ENCODE data around the gene TFEB. TPM values are rescaled to one million over a fixed set of nuclear protein-coding genes. Genes with fewer than 3 reads are reported as not detected.

TFEB gene
- total RNA-seq, 1 experiment from 2014 or later: 6.6 TPM

DNA sequence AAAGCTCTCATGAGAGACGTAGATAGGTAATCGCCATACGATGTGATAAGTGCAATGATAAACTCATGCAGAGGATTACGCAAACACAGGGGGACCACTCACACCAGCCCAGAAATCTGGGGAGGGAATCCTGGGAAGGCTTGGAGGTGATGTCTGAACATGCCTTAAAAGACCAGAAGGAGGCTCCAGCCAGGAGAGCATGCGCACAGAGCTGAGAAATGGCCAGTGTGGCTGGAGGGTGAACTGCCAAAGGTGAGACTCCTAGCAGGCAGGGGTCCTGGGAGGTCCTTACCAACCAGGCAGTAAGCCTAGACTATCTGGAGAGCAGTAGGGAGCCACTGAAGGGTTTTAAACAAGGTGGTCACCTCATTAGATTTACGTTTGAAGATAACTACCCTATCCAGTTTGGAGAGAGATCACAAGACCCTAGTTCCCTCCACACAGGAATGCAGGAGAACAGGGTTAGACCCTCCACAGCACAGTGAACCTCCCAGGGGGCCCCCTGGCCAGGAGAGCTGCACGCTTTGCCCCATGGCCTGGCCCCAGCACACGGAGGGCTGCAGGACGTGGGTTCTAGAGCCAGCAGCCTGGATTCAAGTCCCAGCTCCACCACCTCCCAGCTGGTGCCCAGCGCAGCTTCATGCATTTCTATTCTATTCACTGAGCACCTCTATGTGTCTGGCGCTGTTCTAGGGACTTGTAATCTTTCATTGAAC is 84.0 kb downstream of the TFEB start:
- Mint-ChIP-seq H3K4me1 (ENCODE audit: low read depth, unreplicated experiment) (no peaks in the 10 kb centered on the region), H3K4me3 (ENCODE audit: low read depth, unreplicated experiment) (no peak overlapping the region), H3K9me3 (ENCODE audit: low read depth, unreplicated experiment) (no peaks in the 10 kb centered on the region), H3K27me3 (ENCODE audit: unreplicated experiment) (no peaks in the 10 kb centered on the region), H3K36me3 (ENCODE audit: insufficient read depth, unreplicated experiment) (peaks cover 5% of the 10 kb centered on the region), H3K27ac (ENCODE audit: unreplicated experiment) (no peak overlapping the region)
- BruUV-seq (replicated peaks): no TSS peak
- CTCF ChIA-PET: no interaction called here
- TF ChIP-seq, protein P1, sequence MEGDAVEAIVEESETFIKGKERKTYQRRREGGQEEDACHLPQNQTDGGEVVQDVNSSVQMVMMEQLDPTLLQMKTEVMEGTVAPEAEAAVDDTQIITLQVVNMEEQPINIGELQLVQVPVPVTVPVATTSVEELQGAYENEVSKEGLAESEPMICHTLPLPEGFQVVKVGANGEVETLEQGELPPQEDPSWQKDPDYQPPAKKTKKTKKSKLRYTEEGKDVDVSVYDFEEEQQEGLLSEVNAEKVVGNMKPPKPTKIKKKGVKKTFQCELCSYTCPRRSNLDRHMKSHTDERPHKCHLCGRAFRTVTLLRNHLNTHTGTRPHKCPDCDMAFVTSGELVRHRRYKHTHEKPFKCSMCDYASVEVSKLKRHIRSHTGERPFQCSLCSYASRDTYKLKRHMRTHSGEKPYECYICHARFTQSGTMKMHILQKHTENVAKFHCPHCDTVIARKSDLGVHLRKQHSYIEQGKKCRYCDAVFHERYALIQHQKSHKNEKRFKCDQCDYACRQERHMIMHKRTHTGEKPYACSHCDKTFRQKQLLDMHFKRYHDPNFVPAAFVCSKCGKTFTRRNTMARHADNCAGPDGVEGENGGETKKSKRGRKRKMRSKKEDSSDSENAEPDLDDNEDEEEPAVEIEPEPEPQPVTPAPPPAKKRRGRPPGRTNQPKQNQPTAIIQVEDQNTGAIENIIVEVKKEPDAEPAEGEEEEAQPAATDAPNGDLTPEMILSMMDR (IDR thresholded peaks at IDR 0.05; ENCODE audit: unreplicated experiment): no peak
- no peak for DNase-seq
- intact Hi-C loops (cut with micrococcal nuclease; ENCODE audit: unreplicated experiment): no loop called here

DNA sequence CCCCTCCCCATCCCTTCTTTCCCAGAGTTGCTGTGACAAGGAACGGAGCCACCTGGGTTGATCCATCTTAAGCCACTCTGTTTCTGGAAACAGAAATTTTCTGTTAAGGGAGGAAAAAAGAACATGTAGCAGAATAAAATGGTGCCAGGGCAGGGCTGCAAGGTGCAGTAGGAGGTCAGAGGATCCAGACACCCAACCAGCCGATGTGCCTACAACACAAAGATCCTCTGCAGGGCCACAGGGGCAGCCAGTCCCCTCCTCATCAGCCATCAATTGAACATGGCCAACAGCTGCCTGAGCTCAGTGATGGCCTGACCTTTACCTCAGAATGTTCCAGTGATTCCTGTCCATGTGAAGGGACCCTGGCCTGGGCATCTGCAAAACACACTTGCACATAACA is 85.3 kb downstream of the TFEB start:
- H3K4me1 Mint-ChIP-seq (ENCODE audit: low read depth, unreplicated experiment): no peaks in the 10 kb centered on the region
- no peak overlapping the region for H3K4me3 Mint-ChIP-seq (ENCODE audit: low read depth, unreplicated experiment)
- intact Hi-C loops (cut with micrococcal nuclease; ENCODE audit: unreplicated experiment): no loop called here
- TF ChIP-seq, protein P1 (IDR thresholded peaks at IDR 0.05; ENCODE audit: unreplicated experiment): no peak
- no peak overlapping the region for H3K27ac Mint-ChIP-seq (ENCODE audit: unreplicated experiment)
- H3K27me3 Mint-ChIP-seq (ENCODE audit: unreplicated experiment): no peaks in the 10 kb centered on the region
- H3K9me3 Mint-ChIP-seq (ENCODE audit: low read depth, unreplicated experiment): no peaks in the 10 kb centered on the region
- BruUV-seq (replicated peaks): no TSS peak
- peaks cover 5% of the 10 kb centered on the region for H3K36me3 Mint-ChIP-seq (ENCODE audit: insufficient read depth, unreplicated experiment)
- no peak for DNase-seq
- CTCF ChIA-PET: no interaction called here

DNA sequence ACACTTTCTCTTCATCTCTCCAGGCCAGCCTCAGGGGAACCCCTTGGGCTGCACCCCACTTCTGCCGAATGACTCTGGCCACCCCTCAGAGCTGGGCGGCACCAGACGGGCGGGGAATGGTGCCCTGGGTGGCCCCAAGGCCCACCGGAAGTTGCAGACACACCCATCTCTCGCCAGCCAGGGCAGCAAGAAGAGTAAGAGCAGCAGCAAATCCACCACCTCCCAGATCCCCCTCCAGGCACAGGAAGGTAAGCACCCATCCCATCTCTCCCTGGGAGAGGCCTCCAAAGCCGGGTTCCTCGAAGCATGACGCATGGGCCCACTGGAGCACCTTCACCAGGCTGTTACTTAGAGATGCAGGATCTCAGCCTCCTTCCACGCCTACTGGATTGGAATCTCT is 85.8 kb downstream of the TFEB start:
- H3K4me3 Mint-ChIP-seq (ENCODE audit: low read depth, unreplicated experiment): no peak overlapping the region
- no peaks in the 10 kb centered on the region for H3K4me1 Mint-ChIP-seq (ENCODE audit: low read depth, unreplicated experiment)
- CTCF ChIA-PET: interaction anchor here (0.6 kb wide), 1 partner anchor 355 kb away, joined by 3 read pairs; no protein-coding TSS in a partner anchor
- H3K27me3 Mint-ChIP-seq (ENCODE audit: unreplicated experiment): no peaks in the 10 kb centered on the region
- no peaks in the 10 kb centered on the region for H3K9me3 Mint-ChIP-seq (ENCODE audit: low read depth, unreplicated experiment)
- no peak overlapping the region for H3K27ac Mint-ChIP-seq (ENCODE audit: unreplicated experiment)
- no peak for DNase-seq
- no TSS peak for BruUV-seq (replicated peaks)
- TF ChIP-seq, protein P1 (IDR thresholded peaks at IDR 0.05; ENCODE audit: unreplicated experiment): no peak
- intact Hi-C loops (cut with micrococcal nuclease; ENCODE audit: unreplicated experiment): no loop called here
- H3K36me3 Mint-ChIP-seq (ENCODE audit: insufficient read depth, unreplicated experiment): peaks cover 5% of the 10 kb centered on the region

DNA sequence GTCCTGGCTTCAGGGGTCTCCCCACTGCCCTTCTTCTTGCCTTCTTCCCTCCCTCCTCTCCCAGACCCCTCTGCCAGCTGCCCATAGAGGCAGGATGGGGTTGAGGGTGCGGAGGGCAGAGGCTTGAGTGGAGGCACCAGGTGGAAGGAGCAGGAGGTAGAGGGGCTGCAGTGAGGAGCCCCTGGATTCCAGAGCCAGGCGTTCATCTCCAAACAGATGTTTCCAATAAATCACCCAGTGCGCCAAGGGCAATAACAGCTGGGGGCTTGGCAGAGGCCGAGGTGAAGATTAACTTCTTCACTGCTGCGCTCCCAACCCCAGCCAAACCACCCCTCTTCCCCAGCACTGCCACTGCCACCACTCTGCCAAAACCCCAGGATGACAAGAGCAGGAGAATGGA is 86.5 kb downstream of the TFEB start:
- no peak overlapping the region for H3K27ac Mint-ChIP-seq (ENCODE audit: unreplicated experiment)
- BruUV-seq (replicated peaks): no TSS peak
- no peaks in the 10 kb centered on the region for H3K9me3 Mint-ChIP-seq (ENCODE audit: low read depth, unreplicated experiment)
- H3K4me3 Mint-ChIP-seq (ENCODE audit: low read depth, unreplicated experiment): no peak overlapping the region
- intact Hi-C loops (cut with micrococcal nuclease; ENCODE audit: unreplicated experiment): no loop called here
- no peaks in the 10 kb centered on the region for H3K4me1 Mint-ChIP-seq (ENCODE audit: low read depth, unreplicated experiment)
- peaks cover 5% of the 10 kb centered on the region for H3K36me3 Mint-ChIP-seq (ENCODE audit: insufficient read depth, unreplicated experiment)
- CTCF ChIA-PET: no interaction called here
- no peaks in the 10 kb centered on the region for H3K27me3 Mint-ChIP-seq (ENCODE audit: unreplicated experiment)
- DNase-seq: no peak
- TF ChIP-seq, protein P1 (IDR thresholded peaks at IDR 0.05; ENCODE audit: unreplicated experiment): no peak
